ENCODE data around the gene YIF1A.
"Not testable (repeated sequence)": the region's sequence is repeated elsewhere in the genome, so short reads cannot be mapped to it uniquely, and the experiment has no call there.

YIF1A gene

DNA sequence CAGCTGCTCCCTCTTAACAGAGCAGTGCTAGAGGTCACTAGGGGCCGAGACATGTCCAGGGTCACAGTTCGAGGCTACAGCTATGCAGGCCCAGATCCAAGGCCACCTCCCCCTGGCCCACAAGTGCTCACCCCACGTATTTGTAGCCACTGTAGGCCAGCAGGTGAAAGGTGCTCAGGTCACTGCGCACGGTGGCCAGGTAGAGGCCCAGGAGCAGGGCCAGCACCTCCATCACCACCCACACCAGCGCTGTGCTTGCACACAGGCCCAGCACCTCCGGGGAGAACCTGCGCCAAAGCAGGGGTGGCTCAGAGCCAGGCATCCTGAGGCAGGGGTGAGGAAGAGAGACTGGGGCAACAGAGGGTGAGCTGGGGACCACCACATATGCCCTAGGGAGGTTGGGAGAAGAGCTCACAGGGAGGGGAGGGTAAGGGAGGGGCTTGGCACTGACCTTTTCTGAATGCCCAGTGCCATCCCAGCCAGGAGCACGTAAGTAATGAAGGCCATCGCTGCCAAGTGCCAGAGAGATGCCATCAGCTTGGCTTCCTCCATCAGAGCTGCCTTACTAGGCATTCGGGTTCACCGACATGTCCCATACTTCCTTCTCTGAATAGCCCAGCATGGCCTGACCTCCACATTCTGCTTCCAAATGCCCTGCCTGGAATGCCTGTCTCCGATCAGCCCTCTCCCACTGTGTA is 3.5 kb downstream of the YIF1A start:
- DNase-seq: no peak

DNA sequence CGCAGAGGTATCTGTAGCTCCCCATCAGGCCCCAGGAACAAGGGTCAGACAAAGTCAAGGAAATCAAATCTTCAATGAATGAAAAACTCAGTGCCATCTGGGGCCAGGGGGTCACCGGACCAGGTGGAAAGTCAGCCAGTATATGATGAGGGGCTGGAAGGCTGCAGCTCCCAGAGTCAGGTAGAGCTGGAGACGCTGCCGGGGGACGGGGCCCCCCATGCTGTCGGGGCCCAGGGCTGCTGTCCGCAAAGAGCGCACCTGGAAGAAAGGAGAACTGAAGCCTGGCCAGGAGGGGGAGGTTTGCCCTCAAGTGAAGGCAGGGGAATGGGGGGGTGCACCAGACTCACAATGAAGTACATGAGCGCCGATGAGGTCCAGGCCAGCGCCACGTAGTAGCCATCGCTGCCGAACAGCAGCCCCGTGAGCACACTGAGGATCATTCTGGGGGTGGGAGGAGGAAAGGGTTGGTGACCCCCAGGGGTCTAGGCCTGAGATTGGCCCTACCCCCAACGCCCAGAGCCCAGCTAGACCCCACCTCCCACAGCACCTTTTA is 4.3 kb downstream of the YIF1A start:
- DNase-seq: no peak

- DNase-seq: no peak
These were observed 5.4 kb downstream of the YIF1A start for GRCh38 chr11:66283461-66284105.

DNA sequence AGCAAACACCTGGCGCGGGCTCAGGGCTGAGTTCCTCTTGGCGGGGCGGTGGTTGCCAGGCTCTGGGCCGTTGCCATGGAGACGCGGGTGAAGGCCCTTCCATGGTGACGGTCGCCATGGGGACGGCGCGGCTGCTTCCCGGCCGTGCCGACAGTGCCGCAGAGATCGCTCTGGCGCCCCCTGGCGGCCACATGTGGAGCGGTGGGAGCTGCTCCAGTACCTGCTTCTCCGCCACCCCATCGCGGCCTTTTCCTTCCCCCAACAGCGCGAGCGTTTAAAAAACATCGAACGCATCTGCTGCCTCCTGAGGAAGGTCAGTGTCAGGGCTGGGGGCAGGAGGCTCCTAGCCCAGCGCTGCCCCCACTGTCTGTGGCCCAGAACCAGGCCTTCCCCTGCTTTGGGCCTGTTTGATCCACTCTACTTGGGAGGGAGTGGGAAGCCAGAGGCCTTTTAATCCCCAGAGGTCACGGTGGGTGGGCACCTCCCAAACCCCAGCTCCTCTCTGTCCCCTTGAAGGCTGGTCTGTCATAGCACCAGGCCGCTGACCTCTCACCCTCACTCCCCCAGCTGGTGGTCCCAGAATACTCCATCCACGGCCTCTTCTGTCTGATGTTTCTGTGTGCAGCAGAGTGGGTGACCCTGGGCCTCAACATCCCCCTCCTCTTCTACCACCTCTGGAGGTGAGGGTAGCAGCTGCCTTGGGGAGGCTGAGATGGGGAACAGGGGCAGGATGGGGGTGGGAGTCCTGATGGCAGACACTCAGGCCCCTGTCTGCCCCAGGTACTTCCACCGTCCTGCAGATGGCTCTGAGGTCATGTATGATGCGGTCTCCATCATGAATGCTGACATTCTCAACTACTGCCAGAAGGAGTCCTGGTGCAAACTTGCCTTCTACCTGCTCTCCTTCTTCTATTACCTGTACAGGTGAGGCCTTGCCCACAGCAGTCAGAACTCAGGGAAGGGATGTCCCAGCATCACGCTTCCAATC is 6.2 kb downstream of the YIF1A start:
- peak; percentile 99 for DNase-seq

- no peak for DNase-seq
These were observed 7.0 kb downstream of the YIF1A start for GRCh38 chr11:66281776-66282467.

DNA sequence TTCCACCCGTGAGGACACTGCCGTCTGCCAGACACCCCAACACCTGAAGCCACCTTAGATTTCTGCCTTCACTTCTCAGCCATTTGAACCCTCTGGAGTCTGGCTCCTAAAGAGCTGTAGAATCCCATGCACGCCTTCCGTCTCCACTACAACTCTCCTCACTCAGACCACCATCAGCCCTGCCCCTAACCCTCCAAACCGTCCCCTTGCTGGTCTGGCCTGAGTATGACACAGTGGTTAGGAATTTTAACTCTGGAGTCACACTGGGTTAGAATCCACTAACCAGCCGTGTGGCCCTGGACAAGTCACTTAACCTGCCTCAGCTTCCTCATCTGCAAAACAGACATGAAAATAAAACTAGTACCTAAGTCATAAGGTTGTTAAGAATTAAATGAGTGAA is 7.9 kb downstream of the YIF1A start:
- no peak for DNase-seq

- DNase-seq: no peak
These were observed 8.5 kb downstream of the YIF1A start for GRCh38 chr11:66280428-66280827.

- DNase-seq: no peak
These were observed 9.7 kb downstream of the YIF1A start for GRCh38 chr11:66279092-66279734.

DNA sequence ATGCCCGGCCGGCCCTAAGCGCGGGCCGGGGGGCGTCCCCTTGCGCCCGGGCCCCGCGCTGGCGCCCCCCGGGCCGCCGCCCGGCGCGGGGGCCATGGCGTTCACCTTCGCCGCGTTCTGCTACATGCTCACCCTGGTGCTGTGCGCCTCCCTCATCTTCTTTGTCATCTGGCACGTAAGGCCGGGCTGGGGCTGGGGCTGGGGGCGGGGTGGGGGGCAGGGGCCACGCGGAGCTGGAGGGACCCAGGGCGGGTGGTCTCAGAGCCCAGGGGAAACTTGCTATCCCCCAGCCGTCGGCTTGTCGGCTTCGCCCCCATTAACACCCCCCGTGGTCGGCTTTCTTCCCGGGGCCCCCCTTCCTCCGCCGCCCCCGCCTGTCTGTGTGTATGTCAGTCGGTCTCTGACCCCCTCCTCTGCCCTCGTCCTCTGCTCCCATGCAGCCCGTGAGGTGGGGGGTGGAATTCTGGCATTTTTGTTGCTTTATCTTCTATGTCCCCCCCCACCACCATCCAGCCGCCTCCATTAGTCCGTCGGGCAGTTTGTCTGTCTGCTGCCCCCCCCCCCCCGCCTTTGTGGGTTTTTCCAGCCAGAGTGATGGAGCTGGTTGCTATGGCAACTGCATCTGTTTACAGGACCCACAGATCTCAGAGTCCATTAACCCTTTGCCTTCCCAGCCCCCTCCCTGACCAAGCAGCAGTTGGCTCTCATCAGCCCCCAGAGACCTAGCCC is 10.4 kb downstream of the YIF1A start:
- DNase-seq: peak; percentile 50

DNA sequence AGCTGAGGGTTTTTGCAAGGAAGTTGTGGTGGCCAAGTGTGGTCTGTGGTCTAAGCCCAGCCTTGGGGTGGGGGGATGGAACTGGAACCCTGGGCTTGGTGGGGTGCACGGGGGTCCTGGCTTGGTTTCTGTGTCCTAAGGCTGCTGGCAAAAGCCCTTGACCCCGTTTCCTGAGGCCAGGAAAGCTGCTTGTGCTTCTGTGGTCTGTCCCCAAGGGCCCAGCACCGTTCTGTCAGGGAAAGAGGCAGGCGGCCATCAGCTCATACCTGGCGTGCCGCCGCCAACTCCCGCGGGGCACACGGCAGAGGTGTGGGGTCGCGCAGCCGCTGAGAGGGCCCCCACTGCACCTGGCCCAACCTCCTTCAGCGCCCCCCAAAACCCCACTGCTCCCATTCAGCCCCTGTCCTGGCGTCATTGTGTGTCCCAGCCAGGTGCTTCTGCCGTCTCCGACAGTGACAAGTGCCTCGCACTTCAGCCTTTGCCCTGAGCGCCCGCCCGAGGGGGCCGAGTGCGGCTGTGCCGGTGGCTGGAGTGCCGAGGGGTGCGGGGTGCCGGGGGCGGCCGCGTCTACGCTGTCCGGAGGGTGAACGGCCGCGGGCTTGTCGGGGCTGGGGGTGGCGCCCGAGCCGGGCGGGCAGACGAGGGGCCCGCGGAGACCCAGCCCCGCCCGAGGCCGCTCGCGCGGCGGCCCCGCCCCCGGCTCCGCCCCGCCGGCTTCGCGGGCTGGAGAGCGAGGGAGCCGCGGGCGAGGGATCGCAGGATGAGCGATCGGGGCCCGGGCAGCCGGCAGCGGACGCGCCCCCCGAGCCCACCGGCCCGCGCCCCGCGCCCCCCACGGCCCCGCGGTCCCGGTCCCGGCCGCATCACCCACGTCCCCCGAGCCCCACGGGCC is 11.2 kb downstream of the YIF1A start, which contains the start of gene CNIH2:
Gene CNIH2 (plus strand): TSS at position 705 of the 892 bp plus-strand sequence. CDS start 282 bp downstream, outside the sequence.
- DNase-seq: peak; percentile 38

DNA sequence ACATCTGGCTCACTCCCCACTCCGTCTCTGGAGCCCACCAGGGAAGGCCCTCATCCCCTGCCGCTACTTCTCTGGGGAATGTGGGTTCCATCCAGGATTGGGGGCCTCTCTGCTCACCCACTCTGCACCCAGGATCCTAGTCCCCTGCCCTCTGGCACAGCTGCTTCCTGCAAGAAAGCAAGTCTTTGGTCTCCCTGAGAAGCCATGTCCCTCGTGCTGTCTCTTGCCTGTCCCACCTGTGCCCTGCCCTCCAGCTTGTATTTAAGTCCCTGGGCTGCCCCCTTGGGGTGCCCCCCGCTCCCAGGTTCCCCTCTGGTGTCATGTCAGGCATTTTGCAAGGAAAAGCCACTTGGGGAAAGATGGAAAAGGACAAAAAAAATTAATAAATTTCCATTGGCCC is 11.9 kb downstream of the YIF1A start:
- not testable (repeated sequence) for DNase-seq

DNA sequence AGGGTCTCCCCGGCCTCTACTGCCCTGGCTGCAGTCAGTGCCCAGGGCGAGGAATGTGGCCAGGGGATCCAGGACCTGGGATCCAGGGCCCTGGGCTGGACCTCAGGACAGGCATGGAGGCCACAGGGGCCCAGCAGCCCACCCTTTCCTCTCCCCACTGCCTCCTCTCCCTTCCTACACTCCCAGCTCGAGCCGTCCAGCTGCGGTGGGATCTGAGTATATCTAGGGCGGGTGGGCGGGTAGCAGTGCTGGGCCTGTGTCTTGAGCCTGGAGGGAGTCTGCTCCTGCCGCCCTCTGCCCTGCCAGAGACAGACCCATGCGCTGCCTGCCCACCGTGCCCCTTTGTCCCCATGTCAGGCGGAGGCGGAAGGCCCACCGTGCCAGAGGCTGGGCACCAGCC is 12.3 kb downstream of the YIF1A start:
- not testable (repeated sequence) for DNase-seq

DNA sequence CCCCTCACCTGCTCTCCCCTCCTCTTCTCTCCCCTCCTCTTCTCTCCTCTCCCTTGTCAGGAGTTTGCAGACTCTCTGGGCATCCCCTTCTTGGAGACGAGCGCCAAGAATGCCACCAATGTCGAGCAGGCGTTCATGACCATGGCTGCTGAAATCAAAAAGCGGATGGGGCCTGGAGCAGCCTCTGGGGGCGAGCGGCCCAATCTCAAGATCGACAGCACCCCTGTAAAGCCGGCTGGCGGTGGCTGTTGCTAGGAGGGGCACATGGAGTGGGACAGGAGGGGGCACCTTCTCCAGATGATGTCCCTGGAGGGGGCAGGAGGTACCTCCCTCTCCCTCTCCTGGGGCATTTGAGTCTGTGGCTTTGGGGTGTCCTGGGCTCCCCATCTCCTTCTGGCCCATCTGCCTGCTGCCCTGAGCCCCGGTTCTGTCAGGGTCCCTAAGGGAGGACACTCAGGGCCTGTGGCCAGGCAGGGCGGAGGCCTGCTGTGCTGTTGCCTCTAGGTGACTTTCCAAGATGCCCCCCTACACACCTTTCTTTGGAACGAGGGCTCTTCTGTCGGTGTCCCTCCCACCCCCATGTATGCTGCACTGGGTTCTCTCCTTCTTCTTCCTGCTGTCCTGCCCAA is 12.8 kb downstream of the YIF1A start:
- no peak for DNase-seq

DNA sequence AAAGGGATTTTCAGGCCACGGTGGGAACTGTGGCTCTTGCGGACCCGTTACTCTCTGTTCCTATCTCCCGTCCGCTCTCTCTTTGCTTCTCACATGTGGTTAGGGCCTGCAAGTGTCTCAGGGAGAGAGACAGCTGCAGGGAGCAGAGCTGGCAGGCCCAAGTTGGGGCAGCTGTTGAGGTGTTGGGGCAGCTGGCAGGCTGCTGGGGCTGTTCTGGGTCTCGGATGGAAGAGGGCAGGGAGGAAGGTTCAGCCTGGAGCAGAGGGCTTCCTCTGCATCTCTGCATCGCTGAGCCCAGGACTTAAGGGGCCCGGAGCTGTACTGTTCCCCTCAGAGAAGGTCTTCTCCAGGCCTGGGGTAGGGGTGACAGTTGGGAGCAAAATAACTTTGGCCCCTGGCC is 13.5 kb downstream of the YIF1A start:
- no peak for DNase-seq

DNA sequence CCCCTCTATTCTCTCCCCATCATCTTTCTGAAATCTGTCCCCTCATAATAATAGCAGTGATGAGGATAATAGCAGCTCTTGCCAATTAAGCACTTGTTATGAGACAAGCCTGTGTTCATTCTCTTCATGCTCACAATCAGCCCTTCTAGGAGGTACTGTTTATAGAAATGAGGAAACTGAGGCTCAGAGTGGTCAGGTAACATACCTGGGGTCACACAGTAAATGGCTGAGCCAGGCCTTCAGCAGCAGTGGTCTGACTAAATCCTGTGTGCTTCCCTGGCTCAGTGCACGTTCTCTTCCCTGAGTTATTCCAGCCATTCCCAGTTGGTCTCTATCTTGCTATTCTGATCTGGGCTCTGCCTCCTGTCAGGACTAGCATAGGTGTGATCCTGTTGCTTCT is 14.7 kb downstream of the YIF1A start:
- no peak for DNase-seq

DNA sequence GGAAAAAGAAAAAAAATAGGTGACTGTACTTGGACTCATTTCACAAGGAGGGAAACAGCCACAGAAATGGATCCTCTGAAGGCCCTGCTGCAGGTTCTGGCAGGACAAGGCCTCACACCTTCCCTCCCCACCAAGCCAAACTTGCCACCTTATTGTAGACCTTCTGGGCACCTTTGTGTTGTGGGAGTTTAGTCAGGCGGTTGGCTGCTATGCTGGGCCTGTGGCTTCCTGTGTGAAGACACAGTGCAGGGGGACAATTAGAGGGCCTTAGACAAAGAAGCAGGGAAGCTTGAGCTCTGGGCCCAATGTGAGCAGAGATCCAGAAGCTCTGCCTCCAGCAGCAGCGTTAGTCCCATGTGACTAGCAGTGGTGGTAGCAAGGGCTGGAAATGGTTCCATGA is 16.3 kb downstream of the YIF1A start:
- DNase-seq: no peak

DNA sequence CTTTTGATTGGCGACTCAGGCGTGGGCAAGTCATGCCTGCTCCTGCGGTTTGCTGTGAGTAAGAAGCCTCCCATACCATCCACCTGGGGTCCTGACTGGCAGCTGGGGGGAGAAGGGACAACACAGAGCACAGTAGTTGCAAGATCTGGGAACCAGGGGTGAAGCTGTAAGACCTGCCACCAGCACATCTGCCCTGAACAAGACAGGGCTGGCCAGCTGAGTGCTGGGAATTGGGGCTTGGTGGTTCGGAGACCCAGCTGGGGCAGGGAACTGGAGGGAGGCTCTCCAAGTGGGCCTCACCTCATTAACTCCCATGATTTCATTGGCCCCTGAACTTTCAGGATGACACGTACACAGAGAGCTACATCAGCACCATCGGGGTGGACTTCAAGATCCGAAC is 17.1 kb downstream of the YIF1A start:
- DNase-seq: no peak

DNA sequence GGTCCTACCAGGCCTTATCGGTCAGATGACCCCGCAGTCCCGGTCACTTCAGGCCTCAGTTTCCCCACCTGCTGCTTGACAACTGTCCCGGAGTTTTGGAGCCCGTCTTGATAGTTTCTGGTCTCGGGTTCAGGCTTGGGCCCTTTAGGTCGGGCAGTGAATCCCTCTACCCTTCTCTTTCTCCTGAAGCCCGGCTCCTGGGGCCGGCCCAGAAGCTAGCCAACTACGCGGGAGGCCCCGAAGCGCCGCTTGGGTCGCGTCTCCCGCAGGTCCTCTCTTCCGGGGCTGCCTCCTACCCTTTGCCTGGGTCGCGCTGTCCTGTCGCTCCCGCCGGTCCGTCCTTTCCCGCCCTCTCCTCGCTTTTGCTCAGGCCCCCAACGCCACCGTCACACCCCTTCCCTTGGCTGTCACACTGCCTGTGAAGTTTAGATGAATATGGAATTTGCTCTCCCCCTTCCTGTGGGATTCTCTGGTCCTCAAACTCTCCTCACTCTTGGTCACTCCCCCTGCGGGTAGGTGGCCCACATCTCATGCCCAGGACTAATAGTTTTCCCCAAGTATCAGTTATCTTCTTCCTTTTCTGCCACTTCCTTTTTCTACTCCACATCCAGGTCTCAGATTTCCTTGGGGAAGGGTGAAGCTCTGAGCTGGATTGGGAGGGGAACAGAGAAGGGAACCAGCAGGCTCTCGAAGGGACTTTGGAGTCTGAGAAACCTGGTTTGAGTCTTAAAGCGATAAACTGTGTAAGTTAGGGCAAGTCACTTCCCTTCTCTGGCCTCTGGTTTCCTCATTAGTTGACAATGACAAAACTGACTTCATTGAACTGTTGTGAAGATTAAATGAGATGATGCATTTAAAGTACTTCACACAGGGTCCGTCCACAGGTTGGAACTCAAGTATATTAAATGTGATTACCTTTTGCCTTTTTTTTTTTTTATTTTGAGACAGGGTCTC is 19.7 kb downstream of the YIF1A start:
- no peak for DNase-seq

Data from COR-L47 (cell line).